Measurements from ENCODE around the gene VPS13D. TPM values are rescaled to one million over a fixed set of nuclear protein-coding genes. Genes with fewer than 3 reads are reported as not detected.
"Not testable (repeated sequence)": the region's sequence is repeated elsewhere in the genome, so short reads cannot be mapped to it uniquely, and the experiment has no call there.

Gene VPS13D
- total and polyA plus RNA-seq, 10 donors: 10.1 to 108 (median 86.3) TPM

- TF ChIP-seq POLR2AphosphoS5 (IDR thresholded peaks at IDR 0.05): peak in 1 of 3 donors; percentile 72
- TF ChIP-seq, protein P1, sequence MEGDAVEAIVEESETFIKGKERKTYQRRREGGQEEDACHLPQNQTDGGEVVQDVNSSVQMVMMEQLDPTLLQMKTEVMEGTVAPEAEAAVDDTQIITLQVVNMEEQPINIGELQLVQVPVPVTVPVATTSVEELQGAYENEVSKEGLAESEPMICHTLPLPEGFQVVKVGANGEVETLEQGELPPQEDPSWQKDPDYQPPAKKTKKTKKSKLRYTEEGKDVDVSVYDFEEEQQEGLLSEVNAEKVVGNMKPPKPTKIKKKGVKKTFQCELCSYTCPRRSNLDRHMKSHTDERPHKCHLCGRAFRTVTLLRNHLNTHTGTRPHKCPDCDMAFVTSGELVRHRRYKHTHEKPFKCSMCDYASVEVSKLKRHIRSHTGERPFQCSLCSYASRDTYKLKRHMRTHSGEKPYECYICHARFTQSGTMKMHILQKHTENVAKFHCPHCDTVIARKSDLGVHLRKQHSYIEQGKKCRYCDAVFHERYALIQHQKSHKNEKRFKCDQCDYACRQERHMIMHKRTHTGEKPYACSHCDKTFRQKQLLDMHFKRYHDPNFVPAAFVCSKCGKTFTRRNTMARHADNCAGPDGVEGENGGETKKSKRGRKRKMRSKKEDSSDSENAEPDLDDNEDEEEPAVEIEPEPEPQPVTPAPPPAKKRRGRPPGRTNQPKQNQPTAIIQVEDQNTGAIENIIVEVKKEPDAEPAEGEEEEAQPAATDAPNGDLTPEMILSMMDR (IDR thresholded peaks at IDR 0.05 in 8 of 11, conservative IDR thresholded peaks at IDR 0.05 in 3 of 11): no peak
- H3K4me1 ChIP-seq: peaks cover 20 to 71% (median 42%) of the 10 kb centered on the region in 6 donors
Measured at GRCh38 chr1:12209495-12209832, 20.4 kb upstream of the VPS13D start.

GRCh38 chr1:12215118-12215961, 14.5 kb upstream of the VPS13D start:
- Histone ChIP-seq H3K9me3 (peaks cover 0 to 15% (median 0%) of the 10 kb centered on the region in 8 donors), H3K4me3 (no peak overlapping the region), H3K4me1 (peaks cover 6 to 15% (median 11%) of the 10 kb centered on the region in 6 donors), H3K27ac (no peak overlapping the region), H3K36me3 (no peaks in the 10 kb centered on the region), H3K27me3 (replicated peaks in 1 of 7) (no peaks in the 10 kb centered on the region)
- intact Hi-C loops (cut with DNase I; ENCODE audit: low total_unique reads): no loop called here
- TF ChIP-seq, protein P1 (IDR thresholded peaks at IDR 0.05 in 8 of 11, conservative IDR thresholded peaks at IDR 0.05 in 3 of 11): no peak
- TF ChIP-seq POLR2AphosphoS5 (IDR thresholded peaks at IDR 0.05) (no peak), POLR2A (IDR thresholded peaks at IDR 0.05) (no peak)
- WGBS, 5 donors: 87 to 93% (median 90%) methylated on average over 12 of the region's 12 CpGs
- peak; percentile 41 for DNase-seq

More at GRCh38 chr1:12209495-12209832, 20.4 kb upstream of the VPS13D start:
- 49 to 67% (median 57%) methylated on average over 1 to 3 of the region's 3 CpGs for WGBS, 5 donors
- Histone ChIP-seq H3K9me3 (no peaks in the 10 kb centered on the region), H3K27me3 (replicated peaks in 1 of 7) (no peaks in the 10 kb centered on the region), H3K27ac (peak overlapping the region in 7 of 8 donors; percentile 24 to 86 (median 53)), H3K36me3 (peaks cover 0 to 51% (median 32%) of the 10 kb centered on the region in 6 donors), H3K4me3 (no peak overlapping the region)
- DNase-seq: no peak
- intact Hi-C loops (cut with DNase I; ENCODE audit: low total_unique reads): loop anchor here (1.0 kb wide), 1 partner anchor 84 kb away; no protein-coding TSS in a partner anchor

DNA sequence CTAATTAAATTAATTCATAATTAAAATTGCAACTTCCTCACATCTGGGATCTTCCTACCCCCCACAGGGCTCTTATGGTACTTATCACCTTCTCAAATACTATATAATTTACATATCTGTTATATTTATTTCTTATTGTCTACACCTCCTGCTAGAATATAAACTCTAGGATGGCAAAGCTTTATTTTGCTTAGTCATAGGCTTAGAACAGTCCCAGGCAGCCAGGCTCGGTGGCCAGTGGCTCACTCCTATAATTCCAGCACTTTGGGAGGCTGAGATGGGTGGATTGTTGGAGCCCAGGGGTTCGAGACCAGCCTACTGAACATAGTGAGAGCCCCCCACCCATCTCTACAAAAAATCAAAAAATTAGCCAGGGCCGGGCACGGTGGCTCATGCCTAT, 10.0 kb upstream of the VPS13D start:
- Histone ChIP-seq H3K9me3 (peaks cover 0 to 28% (median 11%) of the 10 kb centered on the region in 8 donors), H3K27ac (no peak overlapping the region), H3K4me1 (no peaks in the 10 kb centered on the region), H3K36me3 (no peaks in the 10 kb centered on the region), H3K27me3 (replicated peaks in 1 of 7) (no peaks in the 10 kb centered on the region), H3K4me3 (no peak overlapping the region)
- TF ChIP-seq POLR2AphosphoS5 (IDR thresholded peaks at IDR 0.05) (no peak), POLR2A (IDR thresholded peaks at IDR 0.05) (no peak)
- TF ChIP-seq, protein P1 (IDR thresholded peaks at IDR 0.05 in 8 of 11, conservative IDR thresholded peaks at IDR 0.05 in 3 of 11): no peak
- WGBS, 5 donors: 82 to 94% (median 90%) methylated on average over 4 of the region's 4 CpGs
- DNase-seq: peak; percentile 9
- intact Hi-C loops (cut with DNase I; ENCODE audit: low total_unique reads): no loop called here

DNA sequence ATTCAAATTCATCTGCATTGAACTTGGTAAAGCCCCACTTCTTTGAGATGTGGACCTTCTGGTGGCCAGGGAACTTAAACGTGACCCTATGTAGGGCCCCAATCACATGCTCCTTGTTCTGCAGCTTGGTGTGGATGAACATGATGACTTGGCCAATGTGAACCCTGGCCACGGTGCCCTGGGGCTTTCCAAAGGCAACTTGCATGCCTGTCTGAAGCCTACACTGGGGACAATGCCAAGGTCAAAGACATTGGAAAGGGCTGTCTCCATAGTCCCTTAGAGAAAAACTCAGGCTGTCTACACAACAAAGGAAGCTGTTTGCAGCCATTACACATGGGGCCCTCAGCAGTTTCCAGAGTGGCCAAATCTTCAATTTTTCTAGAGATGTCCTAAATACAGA, 8.9 kb upstream of the VPS13D start:
- Histone ChIP-seq H3K4me1 (no peaks in the 10 kb centered on the region), H3K36me3 (no peaks in the 10 kb centered on the region), H3K4me3 (no peak overlapping the region), H3K9me3 (peaks cover 0 to 18% (median 11%) of the 10 kb centered on the region in 8 donors), H3K27me3 (replicated peaks in 1 of 7) (no peaks in the 10 kb centered on the region), H3K27ac (no peak overlapping the region)
- 57 to 69% (median 66%) methylated on average over 2 of the region's 2 CpGs for WGBS, 5 donors
- no peak for TF ChIP-seq POLR2AphosphoS5 (IDR thresholded peaks at IDR 0.05)
- TF ChIP-seq, protein P1 (IDR thresholded peaks at IDR 0.05 in 8 of 11, conservative IDR thresholded peaks at IDR 0.05 in 3 of 11): no peak
- no peak for TF ChIP-seq POLR2A (IDR thresholded peaks at IDR 0.05)
- peak; percentile 28 for DNase-seq
- intact Hi-C loops (cut with DNase I; ENCODE audit: low total_unique reads): no loop called here

DNA sequence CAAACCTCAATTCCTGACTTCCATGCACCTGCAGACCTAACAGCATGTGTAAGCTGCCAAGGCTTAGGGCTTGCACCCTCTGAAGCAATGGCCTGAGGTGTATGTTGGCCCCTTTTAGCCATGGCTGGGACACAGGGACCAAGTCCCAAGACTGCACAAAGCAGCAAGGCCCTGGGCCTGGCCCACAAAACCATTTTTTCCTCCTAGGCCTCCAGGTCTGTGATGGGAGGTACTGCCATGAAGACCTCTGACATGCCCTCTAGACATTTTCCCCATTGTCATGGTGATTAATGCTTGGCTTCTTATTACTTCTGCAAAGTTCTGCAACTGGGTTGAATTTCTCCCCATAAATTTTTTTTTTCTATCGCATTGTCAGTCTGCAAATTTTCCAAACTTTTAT, 7.1 kb upstream of the VPS13D start:
- intact Hi-C loops (cut with DNase I; ENCODE audit: low total_unique reads); H3K36me3 ChIP-seq; H3K27ac ChIP-seq; H3K27me3 ChIP-seq (replicated peaks in 1 of 7); H3K4me1 ChIP-seq; H3K4me3 ChIP-seq: not testable (repeated sequence)
- peak; percentile 32 for DNase-seq
- WGBS, 5 donors: 96 to 100% (median 100%) methylated on average over 1 of the region's 1 CpG
- H3K9me3 ChIP-seq: peaks cover 0 to 15% (median 11%) of the 10 kb centered on the region in 8 donors

DNA sequence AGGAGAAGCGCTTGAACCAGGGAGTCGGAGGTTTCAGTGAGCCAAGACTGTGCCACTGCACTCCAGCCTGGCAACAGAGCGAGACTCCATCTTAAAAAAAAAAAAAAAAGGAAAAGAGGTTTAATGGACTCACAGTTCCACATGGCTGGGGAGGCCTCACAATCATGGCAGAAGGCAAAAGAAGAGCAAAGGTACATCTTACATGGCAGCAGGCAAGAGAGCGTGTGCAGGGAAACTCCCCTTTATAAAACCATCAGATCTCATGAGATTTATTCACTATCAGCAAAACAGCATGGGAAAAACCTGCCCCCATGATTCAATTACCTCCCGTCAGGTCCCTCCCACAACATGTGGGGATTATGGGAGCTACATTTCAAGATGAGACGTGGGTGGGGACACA, 5.7 kb upstream of the VPS13D start:
- peaks cover 0 to 15% (median 11%) of the 10 kb centered on the region in 8 donors for H3K9me3 ChIP-seq

More for the DNA sequence above, 5.7 kb upstream of the VPS13D start:
- H3K36me3 ChIP-seq; H3K4me1 ChIP-seq; H3K4me3 ChIP-seq; H3K27ac ChIP-seq; intact Hi-C loops (cut with DNase I; ENCODE audit: low total_unique reads); H3K27me3 ChIP-seq (replicated peaks in 1 of 7); DNase-seq: not testable (repeated sequence)
- 87 to 91% (median 88%) methylated on average over 6 of the region's 6 CpGs for WGBS, 5 donors
